IPS-20b (cell line): Measurements from ENCODE around the gene ITM2B.
A peak's percentile ranks its signal among the peaks of the same experiment; 100 is the strongest.
"Not testable (repeated sequence)": the region's sequence is repeated elsewhere in the genome, so short reads cannot be mapped to it uniquely, and the experiment has no call there.

Experiments
- H3K27ac ChIP-seq: one replicate; pipeline ENCODE4 v1.5.1; 2013; ENCODE audit warnings: low read length
- H3K27me3 ChIP-seq: 2 replicates; pipeline ENCODE4 v1.6.1; 2013; ENCODE audit warnings: mild to moderate bottlenecking, low read length, inconsistent platforms; ENCODE audit not compliant: insufficient read depth
- H3K36me3 ChIP-seq: 2 replicates; pipeline ENCODE4 v1.6.1; 2013; ENCODE audit warnings: low read depth, mild to moderate bottlenecking, inconsistent platforms, low read length, moderate library complexity; ENCODE audit not compliant: insufficient read depth
- H3K4me1 ChIP-seq: 2 replicates; pipeline ENCODE4 v1.6.1; 2013; ENCODE audit warnings: mild to moderate bottlenecking, control low read depth, inconsistent platforms, low read length, moderate library complexity; ENCODE audit not compliant: insufficient read depth
- H3K4me3 ChIP-seq: 2 replicates; pipeline ENCODE4 v1.5.1; 2013; ENCODE audit warnings: mild to moderate bottlenecking, low read length, inconsistent platforms
- H3K9ac ChIP-seq: 2 replicates; pipeline ENCODE4 v1.6.1; 2013; ENCODE audit warnings: low read depth, mild to moderate bottlenecking, inconsistent platforms, low read length, moderate library complexity
- H3K9me3 ChIP-seq: 2 replicates; pipeline ENCODE4 v1.6.1; 2013; ENCODE audit warnings: mild to moderate bottlenecking, low read depth, low read length, inconsistent platforms; ENCODE audit not compliant: insufficient read depth

The ITM2B gene

GRCh38 chr13:48231933-48232332 is 1.1 kb upstream of the ITM2B start:
- Histone ChIP-seq H3K9me3 (no peaks in the 10 kb centered on the region), H3K4me1 (peaks cover 24% of the 10 kb centered on the region), H3K4me3 (peak overlapping the region; percentile 91; the same call in 1 of the 2 replicates), H3K27me3 (peaks cover 17% of the 10 kb centered on the region; the same call in 1 of the 2 replicates), H3K27ac (no peak overlapping the region), H3K36me3 (no peaks in the 10 kb centered on the region), H3K9ac (no peak overlapping the region)

- Histone ChIP-seq H3K9ac (peak overlapping the region; percentile 82; the same call in 1 of the 2 replicates), H3K27me3 (peaks cover 17% of the 10 kb centered on the region; the same call in 1 of the 2 replicates), H3K4me1 (peaks cover 30% of the 10 kb centered on the region), H3K27ac (no peak overlapping the region), H3K9me3 (no peaks in the 10 kb centered on the region), H3K4me3 (peak overlapping the region; percentile 91), H3K36me3 (no peaks in the 10 kb centered on the region)
Observed at GRCh38 chr13:48232420-48233045, 473 bp upstream of the ITM2B start.

- peaks cover 34% of the 10 kb centered on the region for H3K4me1 ChIP-seq
- H3K27me3 ChIP-seq: peaks cover 17% of the 10 kb centered on the region; the same call in 1 of the 2 replicates
- no peaks in the 10 kb centered on the region for H3K9me3 ChIP-seq
- peak overlapping the region; percentile 91 for H3K4me3 ChIP-seq
- H3K9ac ChIP-seq: peak overlapping the region; percentile 84
- H3K36me3 ChIP-seq: no peaks in the 10 kb centered on the region
- no peak overlapping the region for H3K27ac ChIP-seq
Observed at GRCh38 chr13:48233889-48234488, 983 bp downstream of the ITM2B start.

- H3K36me3 ChIP-seq: no peaks in the 10 kb centered on the region
- H3K9ac ChIP-seq: peak overlapping the region; percentile 84; the same call in 1 of the 2 replicates
- H3K4me3 ChIP-seq: peak overlapping the region; percentile 91
- no peak overlapping the region for H3K27ac ChIP-seq
- no peaks in the 10 kb centered on the region for H3K9me3 ChIP-seq
- H3K4me1 ChIP-seq: peaks cover 34% of the 10 kb centered on the region
- H3K27me3 ChIP-seq: peaks cover 17% of the 10 kb centered on the region; the same call in 1 of the 2 replicates
Observed at GRCh38 chr13:48234566-48235340, 1.7 kb downstream of the ITM2B start.

GRCh38 chr13:48235341-48236135 is 2.5 kb downstream of the ITM2B start:
- H3K4me3 ChIP-seq: peak overlapping the region; percentile 91
- no peaks in the 10 kb centered on the region for H3K36me3 ChIP-seq
- H3K9me3 ChIP-seq: no peaks in the 10 kb centered on the region
- H3K27me3 ChIP-seq: peaks cover 17% of the 10 kb centered on the region; the same call in 1 of the 2 replicates
- H3K4me1 ChIP-seq: peaks cover 34% of the 10 kb centered on the region
- no peak overlapping the region for H3K27ac ChIP-seq
- peak overlapping the region; percentile 51; the same call in 1 of the 2 replicates for H3K9ac ChIP-seq

GRCh38 chr13:48236528-48237353 is 3.7 kb downstream of the ITM2B start:
- peak overlapping the region; percentile 91 for H3K4me3 ChIP-seq
- no peaks in the 10 kb centered on the region for H3K9me3 ChIP-seq
- peak overlapping the region; percentile 51; the same call in 1 of the 2 replicates for H3K9ac ChIP-seq
- H3K27ac ChIP-seq: no peak overlapping the region
- peaks cover 34% of the 10 kb centered on the region for H3K4me1 ChIP-seq
- H3K36me3 ChIP-seq: peaks cover 1% of the 10 kb centered on the region; the same call in 1 of the 2 replicates
- peaks cover 10% of the 10 kb centered on the region; the same call in 1 of the 2 replicates for H3K27me3 ChIP-seq

- H3K27me3 ChIP-seq, H3K27ac ChIP-seq, H3K4me3 ChIP-seq, H3K36me3 ChIP-seq, H3K9ac ChIP-seq, H3K9me3 ChIP-seq: not testable (repeated sequence)
- peaks cover 30% of the 10 kb centered on the region for H3K4me1 ChIP-seq
Observed at GRCh38 chr13:48239369-48239768, 6.4 kb downstream of the ITM2B start.

GRCh38 chr13:48241651-48242050 is 8.6 kb downstream of the ITM2B start:
- Histone ChIP-seq H3K9me3 (no peaks in the 10 kb centered on the region), H3K4me1 (peaks cover 13% of the 10 kb centered on the region), H3K4me3 (no peak overlapping the region), H3K27me3 (no peaks in the 10 kb centered on the region), H3K36me3 (peaks cover 8% of the 10 kb centered on the region; the same call in 1 of the 2 replicates), H3K27ac (no peak overlapping the region), H3K9ac (no peak overlapping the region)

GRCh38 chr13:48242677-48243076 is 9.7 kb downstream of the ITM2B start:
- H3K9me3 ChIP-seq: no peaks in the 10 kb centered on the region
- H3K36me3 ChIP-seq: peaks cover 8% of the 10 kb centered on the region; the same call in 1 of the 2 replicates
- H3K27ac ChIP-seq: no peak overlapping the region
- H3K9ac ChIP-seq: no peak overlapping the region
- H3K27me3 ChIP-seq: no peaks in the 10 kb centered on the region
- peaks cover 3% of the 10 kb centered on the region; the same call in 1 of the 2 replicates for H3K4me1 ChIP-seq
- no peak overlapping the region for H3K4me3 ChIP-seq

- no peak overlapping the region for H3K9ac ChIP-seq
- no peaks in the 10 kb centered on the region for H3K4me1 ChIP-seq
- H3K36me3 ChIP-seq: peaks cover 8% of the 10 kb centered on the region; the same call in 1 of the 2 replicates
- H3K4me3 ChIP-seq: no peak overlapping the region
- no peak overlapping the region for H3K27ac ChIP-seq
- no peaks in the 10 kb centered on the region for H3K27me3 ChIP-seq
- H3K9me3 ChIP-seq: no peaks in the 10 kb centered on the region
Observed at GRCh38 chr13:48244159-48244558, 11.2 kb downstream of the ITM2B start.
